ENCODE results near the gene RNF145.
"Not testable (repeated sequence)": the region's sequence is repeated elsewhere in the genome, so short reads cannot be mapped to it uniquely, and the experiment has no call there.

RNF145 gene

GRCh38 chr5:159190170-159190569, 19.2 kb downstream of the RNF145 start:
- DNase-seq (ENCODE audit: low spot score) = no peak

DNA sequence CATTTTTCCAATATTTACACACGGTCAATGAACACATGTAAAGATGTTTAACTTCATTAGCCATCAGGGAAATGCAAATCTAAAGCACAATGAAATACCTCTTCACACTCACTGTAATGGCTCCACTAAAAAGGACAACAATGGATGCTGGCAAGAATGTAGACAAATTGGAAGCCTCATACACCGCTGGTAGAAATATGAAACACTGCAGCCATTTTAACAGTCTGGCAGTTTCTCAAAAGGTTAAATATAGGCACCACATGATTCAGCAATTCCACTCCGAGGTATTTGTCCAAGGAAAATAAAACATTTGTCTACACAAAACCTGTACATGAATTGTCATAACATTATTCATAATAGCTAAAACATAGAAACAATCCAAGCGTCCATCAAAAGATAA, 20.0 kb downstream of the RNF145 start:
- DNase-seq (ENCODE audit: low spot score) = no peak

DNA sequence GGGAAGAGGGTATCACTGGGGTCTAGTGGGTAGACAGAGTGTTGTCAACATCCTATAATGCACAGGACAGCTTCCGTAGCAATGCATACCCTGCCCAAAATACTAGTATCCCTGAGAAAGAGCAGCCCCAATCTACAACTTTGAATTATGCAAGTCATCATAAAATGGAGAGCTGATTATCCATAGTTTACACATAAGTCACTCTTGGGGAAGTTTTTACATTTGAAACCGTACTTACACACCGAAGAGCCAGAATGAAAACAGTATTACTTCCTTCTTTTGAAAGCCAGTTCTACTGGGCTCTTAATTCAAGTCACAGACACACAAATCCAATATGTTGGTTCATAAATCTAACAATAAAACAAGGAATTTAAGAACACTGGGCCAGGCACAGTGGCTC, 21.6 kb downstream of the RNF145 start:
- DNase-seq (ENCODE audit: low spot score) = no peak

GRCh38 chr5:159186319-159186718, 23.0 kb downstream of the RNF145 start:
- DNase-seq (ENCODE audit: low spot score) = no peak

DNA sequence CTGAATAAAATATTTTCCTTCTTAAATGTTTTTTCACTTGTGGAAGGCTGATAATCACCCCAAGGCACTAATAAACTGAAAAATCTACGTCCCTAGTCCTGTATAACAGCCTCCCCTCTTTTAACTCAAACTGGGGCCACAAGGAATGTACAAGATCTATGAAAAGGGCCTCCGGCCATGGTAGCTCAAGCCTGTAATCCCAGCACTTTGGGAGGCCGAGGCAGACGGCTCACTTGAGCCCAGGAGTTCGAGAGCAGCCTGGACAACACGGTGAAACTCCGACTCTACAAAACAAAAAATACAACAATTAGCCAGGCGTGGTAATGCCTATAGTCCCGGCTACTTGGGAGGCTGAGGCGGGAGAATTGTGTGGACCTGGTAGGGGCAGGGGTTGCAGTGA, 23.6 kb downstream of the RNF145 start:
- no peak for DNase-seq (ENCODE audit: low spot score)

GRCh38 chr5:159184858-159185381, 24.4 kb downstream of the RNF145 start:
- DNase-seq (ENCODE audit: low spot score) = no peak

DNA sequence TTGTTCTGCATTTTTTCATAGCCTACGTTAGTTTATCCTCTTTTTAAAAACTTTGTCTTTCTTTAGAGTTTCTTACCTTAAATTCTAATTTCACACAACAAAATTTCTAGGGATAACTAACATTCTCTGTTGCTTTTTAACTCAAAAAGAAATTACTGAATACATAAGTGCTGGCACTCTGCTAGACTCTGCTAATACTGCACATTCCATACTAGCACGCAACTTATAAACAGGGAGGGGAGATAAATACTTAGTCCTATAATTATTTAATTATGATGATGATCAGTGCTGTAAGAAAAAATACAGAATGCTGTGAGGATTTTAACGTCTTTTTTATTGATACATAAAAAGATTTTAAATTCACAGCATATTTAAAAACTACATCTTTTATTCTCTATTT, 25.1 kb downstream of the RNF145 start:
- no peak for DNase-seq (ENCODE audit: low spot score)

- DNase-seq (ENCODE audit: low spot score) = no peak
Measured at GRCh38 chr5:159183247-159183646, 26.1 kb downstream of the RNF145 start.

DNA sequence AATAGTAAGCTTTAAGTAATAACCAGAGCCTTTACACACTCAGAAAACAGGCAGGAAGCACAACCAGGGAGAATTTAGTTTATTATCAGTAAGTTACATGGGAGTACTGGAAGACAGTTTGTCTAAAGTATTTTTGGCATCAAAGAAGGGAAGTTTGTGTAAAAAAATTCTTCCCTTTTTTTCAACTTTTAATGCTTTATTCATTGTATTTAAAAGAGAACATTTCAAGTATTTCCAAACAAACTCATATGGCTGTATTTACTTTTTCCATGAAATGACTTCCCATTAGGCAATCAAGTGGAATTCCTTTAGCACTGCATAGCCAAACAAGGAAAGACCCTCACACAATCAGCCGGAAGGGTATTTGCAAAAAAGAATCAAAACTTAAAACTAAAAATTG, 26.7 kb downstream of the RNF145 start:
- no peak for DNase-seq (ENCODE audit: low spot score)

DNA sequence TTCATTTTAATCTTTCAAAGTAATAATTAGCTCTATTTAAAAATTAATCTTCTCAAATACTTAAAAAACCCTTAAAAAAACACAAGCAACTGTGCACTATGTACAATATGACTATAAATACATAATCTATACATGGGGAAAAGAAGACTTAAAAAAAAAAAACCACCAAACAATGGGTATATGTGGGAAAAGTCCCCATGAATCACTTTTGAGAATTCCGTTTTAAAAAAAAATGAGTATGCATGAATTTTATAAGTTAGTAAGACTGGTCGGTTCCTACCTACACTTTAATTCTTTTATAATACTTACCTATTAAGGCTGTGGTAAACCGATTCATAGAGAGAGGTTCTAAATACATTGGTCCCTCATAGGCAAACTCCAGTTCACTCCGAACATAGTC, 27.7 kb downstream of the RNF145 start:
- DNase-seq (ENCODE audit: low spot score) = no peak

DNA sequence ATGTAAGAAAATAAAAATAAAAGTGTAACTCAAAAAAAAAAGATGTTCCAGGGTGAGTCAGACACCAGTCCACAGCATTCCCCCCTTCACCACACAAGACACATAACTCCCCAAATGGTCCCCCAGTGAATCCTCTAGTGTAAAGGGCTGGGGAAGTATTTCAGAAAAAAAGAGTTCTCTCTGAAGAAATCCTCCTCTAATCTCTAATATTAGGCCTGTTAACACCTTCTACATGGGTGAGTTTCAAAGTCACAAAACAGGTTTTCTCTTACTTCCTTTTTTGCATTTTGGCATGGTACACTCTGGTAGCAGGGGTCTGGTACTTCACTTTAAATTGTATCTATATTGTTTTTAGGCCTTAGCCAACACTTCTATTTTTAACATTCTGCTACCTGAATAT, 28.2 kb downstream of the RNF145 start:
- no peak for DNase-seq (ENCODE audit: low spot score)

DNA sequence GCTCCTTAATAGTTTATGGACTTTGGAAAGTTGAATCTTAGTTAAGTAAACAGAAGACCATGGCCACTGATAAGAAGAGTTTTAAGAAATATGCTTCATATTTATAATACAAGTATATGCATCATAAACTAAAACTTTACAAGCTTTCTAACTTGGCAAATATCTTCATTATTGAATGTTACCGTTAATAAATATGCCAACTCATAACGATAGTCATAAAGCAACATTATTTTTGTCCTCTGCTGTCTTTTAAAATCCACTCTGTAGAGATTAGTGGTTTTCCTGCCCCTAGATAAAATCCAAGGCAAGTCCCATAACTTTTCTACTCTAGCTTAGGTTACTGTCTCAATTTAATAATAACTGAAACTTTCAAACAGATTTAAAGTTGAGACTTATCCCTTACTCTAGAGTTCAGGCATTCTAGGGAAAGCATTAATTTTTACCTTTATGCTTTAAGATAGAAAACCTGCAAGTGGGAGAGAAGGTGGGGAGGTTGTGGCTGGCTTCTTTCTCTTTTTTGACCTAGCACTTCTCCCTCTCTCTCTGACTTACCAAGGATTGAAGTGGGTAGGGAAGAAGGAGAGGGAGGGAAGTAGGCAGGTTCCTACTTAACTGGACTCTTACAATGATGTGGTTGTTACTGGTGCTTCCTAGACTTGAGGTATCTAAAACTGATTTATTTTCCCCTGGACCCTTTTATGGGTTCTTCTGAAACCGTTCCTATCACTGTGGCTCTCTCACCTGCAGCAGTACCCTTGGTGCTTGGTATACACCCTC, 29.6 kb downstream of the RNF145 start:
- DNase-seq (ENCODE audit: low spot score) = no peak

DNA sequence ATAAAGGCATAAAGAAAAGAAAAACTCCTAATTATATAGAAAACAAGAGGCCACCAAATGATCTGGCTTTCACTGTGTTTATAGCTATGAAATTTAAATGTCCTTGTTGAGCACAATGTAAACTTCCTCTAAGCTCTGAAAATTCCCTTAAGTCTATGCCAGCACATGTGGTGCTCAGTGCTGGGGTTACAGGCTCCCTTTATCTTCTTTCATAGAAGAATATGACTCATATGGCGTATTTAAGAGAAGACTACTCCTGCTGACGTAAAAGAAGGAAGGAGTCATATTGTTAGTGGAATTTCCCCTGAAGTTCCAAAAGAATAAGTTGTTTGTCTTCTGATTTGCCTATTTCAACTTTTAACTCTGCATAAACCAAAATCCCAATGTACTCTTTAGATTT, 30.4 kb downstream of the RNF145 start:
- DNase-seq (ENCODE audit: low spot score) = no peak

DNA sequence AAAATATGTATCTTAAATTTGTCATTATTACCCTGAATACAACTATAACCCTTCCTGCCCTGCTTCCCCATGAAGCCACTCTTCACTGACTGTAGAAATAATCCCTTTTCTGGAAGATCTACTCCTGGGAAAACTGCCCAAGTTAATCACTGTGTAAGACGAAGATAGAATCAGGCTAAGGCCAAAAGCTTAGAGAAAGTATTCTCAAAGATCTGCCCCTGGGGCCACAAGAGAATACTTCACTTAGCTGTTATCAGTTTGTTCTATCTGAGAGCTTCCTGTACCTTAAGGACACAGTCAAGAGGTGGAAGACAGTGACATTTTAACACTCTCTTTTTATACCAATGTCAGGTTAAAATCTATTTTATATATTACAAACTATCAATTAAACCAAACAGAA, 33.8 kb downstream of the RNF145 start:
- DNase-seq (ENCODE audit: low spot score) = no peak

DNA sequence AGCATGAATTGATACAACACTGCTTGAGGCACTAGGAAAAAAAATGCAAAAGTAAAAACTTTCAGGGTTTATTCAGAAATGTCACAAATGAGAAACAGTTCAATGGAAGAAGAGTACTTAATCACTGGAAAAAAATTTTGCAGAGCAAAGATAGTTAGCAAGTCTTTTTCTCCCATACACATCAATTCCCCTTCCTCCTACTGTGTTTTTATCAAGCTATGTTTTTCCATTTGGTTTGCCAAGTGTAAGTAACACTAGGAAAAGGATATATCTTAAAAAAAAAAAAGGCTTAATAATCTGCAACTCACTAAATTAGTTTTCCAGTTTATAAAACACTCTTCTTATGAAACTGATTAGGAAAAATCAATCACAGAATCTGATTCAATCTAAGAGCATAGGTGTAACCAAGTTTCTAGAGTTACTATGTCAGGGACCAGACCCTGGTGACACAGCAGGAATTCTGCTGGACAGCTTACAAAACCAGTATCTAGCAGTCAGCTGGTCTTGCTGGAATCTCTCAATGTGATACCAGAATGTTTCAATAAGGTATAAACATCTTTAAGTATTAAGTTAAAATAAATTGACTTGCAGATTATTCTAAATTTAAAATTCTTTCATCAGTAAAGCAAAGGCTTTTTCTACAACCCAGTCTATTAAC, 34.7 kb downstream of the RNF145 start:
- DNase-seq (ENCODE audit: low spot score) = peak; percentile 36

- DNase-seq (ENCODE audit: low spot score) = no peak
Measured at GRCh38 chr5:159171274-159171673, 38.1 kb downstream of the RNF145 start.

DNA sequence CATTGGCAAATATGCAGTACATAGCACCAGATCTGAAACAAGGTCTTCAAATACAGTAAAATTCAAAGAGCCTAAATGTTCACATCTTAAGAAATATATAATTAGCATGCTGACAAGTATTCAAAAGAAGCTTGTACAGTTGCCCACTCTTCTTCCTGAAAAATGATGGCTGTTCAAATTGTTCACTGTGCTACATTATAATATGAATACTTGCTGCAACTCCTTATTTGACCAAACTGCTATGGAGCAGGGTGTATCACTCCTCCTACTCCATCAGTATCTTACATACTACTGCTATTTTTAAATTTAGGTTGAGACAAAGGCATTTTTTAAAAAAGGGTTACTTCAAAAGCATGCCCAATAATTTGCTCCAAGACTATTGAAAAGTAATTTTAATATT, 39.3 kb downstream of the RNF145 start:
- no peak for DNase-seq (ENCODE audit: low spot score)

DNA sequence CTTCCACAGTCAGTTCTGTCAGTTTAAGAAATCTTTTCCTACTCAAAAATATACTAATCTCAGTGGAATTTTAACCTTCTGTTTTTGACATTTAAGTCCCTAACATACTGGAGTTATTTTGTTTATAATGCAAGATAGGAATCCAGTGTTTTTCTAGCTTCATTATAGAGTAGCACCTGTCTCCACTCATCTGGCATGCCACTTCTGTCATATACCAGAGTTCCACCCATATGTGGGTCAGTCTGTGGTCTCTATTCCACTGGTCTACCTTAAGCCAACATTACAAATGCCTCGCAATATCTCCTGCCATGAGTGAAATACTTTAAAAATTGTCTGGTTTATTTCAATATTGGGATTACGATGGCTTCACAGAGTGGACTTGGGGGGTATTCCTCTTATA, 42.9 kb downstream of the RNF145 start:
- DNase-seq (ENCODE audit: low spot score) = no peak

- no peak for DNase-seq (ENCODE audit: low spot score)
Measured at GRCh38 chr5:159163701-159164046, 45.7 kb downstream of the RNF145 start.

DNA sequence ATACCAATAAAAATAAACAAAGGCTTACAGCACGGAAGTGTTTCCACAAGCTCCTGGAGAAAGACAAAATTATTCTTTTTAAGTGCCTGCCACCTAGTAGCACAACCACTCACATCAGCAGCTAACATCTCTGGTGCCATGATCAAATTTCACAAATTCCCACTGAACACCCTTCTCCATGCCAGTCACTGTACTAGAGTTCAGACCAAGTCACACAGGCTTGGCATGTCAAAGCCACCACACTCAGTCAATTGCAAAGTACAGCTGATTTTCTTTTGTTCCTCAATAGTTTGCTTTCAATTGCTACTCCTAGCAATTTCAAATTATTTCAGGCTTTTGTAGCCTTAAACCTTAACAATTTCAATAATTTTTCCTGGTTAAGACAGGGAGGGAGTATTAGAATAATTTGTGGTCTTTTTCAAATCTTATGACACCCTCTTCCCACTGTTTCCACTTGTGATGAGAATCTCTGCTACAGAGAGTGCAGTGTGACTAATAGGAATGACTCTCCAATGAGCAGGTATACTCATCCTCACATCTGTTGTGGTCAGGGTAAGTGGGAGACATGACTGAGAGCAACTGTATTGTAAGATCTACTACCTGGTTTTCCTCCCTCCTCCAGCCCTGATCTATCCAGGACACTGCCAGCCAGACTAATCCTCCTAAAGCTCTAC, 46.2 kb downstream of the RNF145 start:
- DNase-seq (ENCODE audit: low spot score) = no peak

GRCh38 chr5:159161361-159162214, 47.8 kb downstream of the RNF145 start:
- DNase-seq (ENCODE audit: low spot score) = no peak

DNA sequence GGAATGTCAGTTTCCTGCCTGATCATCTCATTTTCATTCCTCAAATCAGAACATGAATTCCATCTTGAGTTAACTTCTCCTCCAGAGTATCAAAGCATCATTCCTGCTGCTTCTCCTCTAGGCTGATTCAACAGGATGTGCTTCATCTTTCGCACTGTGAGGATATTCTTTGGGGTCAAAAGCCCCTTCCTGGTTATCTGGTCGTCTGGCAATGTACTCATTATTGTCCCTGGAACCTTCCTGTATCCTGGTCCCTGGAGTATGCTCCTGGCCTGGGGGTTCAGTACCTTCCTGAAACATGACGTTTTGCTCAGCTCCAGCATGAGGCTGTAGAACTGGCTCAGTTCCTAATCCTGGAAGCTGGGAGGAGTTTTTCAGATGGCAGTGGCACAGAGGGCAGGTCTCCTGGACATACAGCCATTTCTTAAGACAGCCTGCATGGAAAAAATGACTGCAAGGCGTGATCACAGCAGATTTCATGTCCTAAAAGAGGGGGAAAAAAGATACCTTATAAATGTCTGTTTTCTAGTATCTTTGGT, 50.7 kb downstream of the RNF145 start:
- not testable (repeated sequence) for DNase-seq (ENCODE audit: low spot score)
